GM19468 (cell line): ENCODE measurements around the gene NBL1.

Source experiments
- ATAC-seq: cut with Tn5 transposase; IDR thresholded peaks from one replicate; pipeline ENCODE4 v1.9.1; 2021; ENCODE audit warnings: mild to moderate bottlenecking, moderate library complexity, moderate number of reproducible peaks; ENCODE audit not compliant: unreplicated experiment; ENCODE audit errors: extremely low read depth

Gene NBL1

DNA sequence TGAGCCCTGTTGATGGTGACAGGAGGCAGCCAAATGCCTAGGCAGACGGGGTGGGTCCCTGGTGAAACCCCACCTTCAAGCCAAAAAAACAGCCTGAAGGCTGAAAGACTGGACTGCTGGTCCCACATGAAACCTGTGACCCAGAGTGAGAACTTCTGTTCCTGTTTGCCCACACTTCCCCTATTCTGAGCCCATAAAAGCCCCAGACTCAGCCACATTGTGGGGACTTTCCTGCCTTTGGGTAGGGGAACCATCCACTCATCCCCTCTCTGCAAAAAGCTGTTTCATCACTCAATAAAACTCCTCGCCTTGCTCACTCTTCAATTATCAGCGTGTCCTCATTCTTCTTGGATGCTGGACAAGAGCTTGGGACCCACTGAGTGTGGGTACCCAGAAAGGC, 45.7 kb downstream of the NBL1 start:
- ATAC-seq, result no peak

DNA sequence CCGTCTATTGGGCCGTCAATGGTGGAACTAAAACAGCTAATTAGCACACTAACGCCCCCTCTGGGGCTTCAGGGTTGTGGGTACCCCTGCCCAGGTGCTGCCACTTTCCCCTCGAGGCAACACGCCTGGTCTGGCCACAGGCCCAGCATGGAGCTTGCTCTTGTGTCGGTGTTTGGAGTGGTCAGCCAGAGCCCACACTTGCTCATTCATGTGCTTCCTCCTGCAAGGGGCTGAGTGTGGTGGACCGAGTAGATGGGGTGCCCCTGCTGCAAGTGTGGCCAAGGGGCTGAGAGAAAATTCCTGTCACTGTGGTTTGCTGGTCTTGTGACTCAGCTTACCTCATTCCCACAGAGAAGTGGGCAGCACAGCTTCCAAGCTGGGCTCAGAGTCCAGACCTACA, 46.2 kb downstream of the NBL1 start:
- ATAC-seq, result no peak

DNA sequence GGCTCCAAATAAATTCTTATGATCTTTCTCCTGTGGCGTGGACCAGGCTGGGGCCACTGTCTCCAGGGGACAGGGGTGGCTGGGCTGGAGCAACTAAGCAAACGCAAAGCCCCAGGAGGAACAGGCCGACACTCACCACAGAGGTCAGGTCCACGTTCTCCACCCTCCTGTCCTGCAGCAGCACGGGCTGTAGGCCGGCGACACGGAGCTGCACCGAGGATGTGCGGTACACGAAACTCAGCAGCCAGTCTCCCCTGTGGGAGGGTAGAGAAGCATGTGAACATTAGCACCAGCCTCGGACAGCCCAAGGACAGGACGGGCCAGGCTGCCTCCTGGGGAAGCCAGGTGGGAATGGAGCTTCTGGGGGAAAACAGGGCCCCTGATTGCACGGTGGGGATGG, 50.2 kb downstream of the NBL1 start:
- no peak for ATAC-seq

DNA sequence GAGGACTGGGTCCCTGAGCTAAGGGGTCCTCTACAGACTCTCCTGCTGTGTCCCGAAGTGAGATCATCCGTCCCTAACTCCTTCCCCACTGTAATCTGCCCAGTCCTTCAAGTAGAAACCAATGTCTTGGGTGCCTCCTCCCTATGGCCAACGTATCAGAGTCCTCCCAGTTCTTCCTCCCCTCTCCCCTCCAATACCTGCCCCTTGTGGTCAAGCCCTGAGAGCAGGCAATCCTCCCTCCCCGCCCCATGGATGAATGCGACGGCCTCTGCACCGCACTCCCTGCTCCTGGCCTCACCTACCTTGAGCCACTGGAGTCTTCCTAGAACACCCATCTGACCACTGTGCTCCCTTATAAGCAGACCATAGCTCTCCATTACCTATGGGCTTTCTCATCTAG, 51.7 kb downstream of the NBL1 start:
- no peak for ATAC-seq

DNA sequence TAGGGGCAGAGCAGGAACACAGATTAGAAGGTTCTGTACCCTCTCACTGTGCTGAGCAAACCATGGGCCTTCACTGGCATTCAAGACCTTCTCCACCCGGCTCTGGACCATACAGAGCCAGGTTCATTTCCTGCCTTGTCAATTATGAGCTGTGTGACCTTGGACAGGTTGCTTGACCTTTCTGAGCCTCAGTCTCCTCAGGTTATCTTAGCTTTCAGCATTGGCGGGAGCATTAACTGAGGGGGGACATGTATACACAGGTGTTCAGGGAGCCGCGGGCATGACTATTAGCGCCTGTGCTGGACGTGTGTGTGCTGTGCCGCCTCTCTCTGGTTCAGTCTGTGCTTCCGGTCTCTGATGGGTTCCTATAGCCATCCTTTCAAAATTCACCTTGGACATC, 52.7 kb downstream of the NBL1 start:
- no peak for ATAC-seq

DNA sequence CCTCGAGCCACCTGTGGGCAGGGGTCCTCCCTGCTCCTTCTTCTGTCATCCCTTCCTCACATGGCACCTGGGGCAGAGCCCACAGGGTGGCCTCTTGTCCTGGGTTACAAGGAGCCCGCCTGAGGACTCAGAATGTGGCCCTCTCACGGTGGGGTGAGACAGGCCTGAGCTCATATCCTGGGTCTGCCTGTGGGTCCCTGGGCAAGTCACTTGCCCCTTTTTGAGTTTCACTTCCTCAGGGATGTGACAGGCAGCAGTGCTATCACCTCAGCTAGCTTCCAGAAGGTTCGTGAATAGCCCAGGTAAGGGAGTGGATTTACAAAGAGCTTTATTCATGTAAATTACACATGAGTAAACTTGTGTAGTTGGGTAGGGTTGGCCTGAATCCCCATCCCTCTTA, 54.1 kb downstream of the NBL1 start:
- ATAC-seq, result no peak

DNA sequence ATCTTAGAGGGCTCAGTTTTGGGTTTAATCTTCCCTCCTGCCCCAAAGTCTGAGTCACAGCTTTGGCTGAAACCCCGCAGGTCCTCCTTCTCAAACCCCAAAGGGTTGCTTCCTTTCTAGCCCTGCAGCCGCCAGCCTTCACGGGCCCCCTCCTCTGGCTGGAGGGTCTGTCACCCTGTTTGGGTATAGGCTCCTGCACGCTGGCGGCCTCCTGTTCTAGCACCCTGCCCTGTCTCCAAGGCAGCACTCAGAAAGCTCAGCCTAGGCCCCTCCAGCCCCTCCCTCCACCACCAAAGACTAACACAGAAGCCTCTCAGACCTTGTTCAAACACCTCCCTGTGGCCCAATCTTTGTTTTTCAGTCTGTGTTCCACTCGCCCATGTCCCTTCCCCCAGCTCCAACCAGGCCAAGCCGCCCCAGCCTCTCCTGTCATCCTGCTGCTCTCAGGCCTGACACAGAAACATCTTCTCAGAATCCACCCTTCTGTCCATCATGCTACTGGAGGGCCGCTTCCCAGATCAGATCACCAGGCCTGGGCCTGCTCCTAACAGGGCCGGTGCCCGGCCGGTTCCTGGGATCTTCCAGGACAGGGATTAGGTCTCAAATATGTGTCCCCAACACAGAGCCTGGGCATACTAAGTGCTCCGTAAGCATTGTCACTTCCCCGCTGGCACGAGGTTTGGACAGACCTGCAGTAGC, 56.1 kb downstream of the NBL1 start:
- ATAC-seq, result no peak

DNA sequence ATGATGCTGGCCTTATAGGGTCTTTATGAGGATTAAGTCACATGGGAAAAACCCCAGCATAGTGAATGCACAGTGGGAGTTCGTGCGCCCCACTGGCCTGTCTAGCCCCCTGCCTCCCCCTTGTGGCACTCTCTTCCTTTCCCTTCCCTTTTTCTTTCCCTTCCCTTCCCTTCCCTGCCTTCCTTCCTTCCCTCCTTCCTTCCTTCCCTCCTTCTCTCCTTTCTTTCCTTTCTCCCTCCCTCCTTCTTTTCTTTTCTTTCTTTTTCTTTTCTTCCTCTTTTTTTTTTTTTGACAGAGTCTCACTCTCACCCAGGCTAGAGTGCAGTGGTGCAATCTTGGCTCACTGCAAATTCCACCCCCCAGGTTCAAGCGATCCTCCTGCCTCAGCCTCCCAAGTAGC, 59.2 kb downstream of the NBL1 start:
- ATAC-seq, result no peak

DNA sequence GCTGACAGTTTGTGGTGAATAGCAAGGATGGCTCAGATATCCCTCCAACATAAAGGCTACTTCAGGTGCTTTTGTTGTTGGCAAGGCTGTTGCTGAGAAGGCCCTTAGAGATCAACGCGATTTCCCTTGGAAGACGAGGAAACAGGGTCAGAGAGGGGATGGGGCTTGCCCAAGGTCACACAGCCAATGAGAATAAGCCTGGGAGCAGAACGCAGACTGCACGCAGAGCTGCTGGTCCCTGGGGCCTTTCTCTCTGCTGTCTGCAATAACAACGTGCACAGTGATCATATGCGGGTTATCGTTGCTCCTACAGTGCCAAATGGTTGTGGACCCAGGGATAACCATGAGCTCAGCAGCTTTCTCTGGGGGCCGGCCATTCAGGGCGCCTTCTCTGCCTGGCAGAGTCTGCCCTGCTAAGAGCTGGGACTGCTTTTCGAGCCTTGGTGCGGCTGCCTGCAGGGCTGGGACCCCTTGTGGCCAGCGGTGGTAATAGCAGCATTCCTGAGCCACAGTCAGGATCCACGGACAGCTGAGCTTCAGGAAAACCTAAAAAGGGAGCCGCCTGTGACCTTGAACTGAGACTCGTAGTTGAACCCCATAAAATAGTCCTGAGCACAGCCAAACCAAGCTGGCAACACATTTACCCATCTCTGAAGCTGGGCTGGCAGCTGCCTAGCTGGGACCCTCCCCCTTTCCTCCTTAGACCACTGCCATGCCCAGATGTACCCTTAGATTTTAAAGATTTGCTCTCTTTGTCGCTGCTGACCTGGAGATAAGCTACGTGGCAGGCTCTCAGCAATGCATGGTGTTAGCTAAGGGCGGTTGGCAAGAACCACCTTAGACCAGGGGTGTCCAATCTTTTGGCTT, 60.4 kb downstream of the NBL1 start:
- no peak for ATAC-seq

DNA sequence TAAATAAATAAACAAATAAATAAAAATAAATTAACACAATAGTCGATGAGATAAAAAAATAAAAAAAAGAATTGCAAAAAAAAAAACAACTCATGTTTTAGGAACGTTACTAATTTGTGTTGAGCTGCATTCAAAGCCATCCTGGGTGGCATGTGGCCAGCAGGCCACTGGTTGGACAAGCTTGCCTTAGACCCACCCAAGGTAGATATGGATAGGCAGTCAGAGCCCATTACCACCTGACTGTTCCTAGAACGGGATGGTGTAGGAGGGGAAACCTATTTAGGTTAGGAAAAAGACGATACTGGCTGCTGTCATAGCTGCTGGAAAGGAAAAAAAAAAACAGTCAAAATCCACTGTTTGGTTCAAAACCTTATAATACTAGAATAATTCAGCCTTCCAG, 61.4 kb downstream of the NBL1 start:
- ATAC-seq, result no peak

DNA sequence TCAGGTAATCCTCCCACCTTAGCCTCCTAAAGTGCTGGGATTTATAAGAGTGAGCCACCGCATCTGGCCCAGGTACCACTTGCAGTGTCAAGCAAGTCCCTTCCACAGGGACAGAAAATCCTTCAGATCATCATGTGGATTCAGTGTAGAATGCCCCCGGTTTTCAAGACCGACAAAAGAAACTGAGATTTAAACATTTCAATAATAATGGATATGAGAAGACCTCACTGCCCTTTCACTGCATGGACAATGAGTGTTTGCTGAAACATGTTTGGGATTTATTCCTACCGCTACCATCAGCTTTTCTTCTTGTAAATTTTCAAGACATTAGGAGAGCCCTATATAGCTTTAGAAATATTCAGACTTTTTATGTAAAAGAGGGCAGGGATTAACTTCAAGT, 62.0 kb downstream of the NBL1 start:
- ATAC-seq, result no peak
